B cell (primary cell): ENCODE data around the gene SEMA3G. TPM values are rescaled to one million over a fixed set of nuclear protein-coding genes. Genes with fewer than 3 reads are reported as not detected.

Source experiments
- ATAC-seq: fragments of 200-7000 bp; cut with Tn5 transposase; one replicate; pipeline ENCODE4 v1.10.0; 2021; ENCODE audit warnings: low read depth, mild to moderate bottlenecking, moderate number of reproducible peaks, moderate library complexity
- CTCF ChIA-PET: fragments of 350-600 bp; sonication (Branson Sonifier 250); formaldehyde crosslinking; loops from one replicate; lab custom pipeline; 2021; ENCODE audit warnings: antibody characterized with exemption, inconsistent platforms; lab: Charles Lee
- POLR2A ChIA-PET: fragments of 350-600 bp; sonication (Branson Sonifier 250); formaldehyde crosslinking; loops from one replicate; lab custom pipeline; 2021; ENCODE audit warnings: antibody characterized with exemption; lab: Charles Lee
- DNase-seq: peaks from one replicate; pipeline ENCODE4 v3.0.0; 2013
- H2AFZ ChIP-seq: 2 replicates; pipeline ENCODE4 v1.6.1; 2012; ENCODE audit warnings: mild to moderate bottlenecking, low read depth, low read length; ENCODE audit not compliant: insufficient read depth, poor library complexity, severe bottlenecking
- H3K27ac ChIP-seq, 2 donors: 1 replicate in 1 of 2; 2 replicates in 1 of 2; pipeline ENCODE4 v1.5.1; 2012 to 2013; ENCODE audit warnings: low read length in 2 of 2, mild to moderate bottlenecking in 2 of 2, moderate library complexity in 1 of 2
- H3K27me3 ChIP-seq, 4 experiments: fragments of 200-600 bp in 1 of 4; sonication (generic) in 1 of 4; replicated peaks in 1 of 4; 1 replicate in 2 of 4; 2 replicates in 2 of 4; pipeline versions ENCODE4 v1.6.1 to v1.7.0; 2013 to 2016; ENCODE audit warnings: low read length in 3 of 4, mild to moderate bottlenecking in 2 of 4, mixed read lengths in 1 of 4, moderate library complexity in 1 of 4; ENCODE audit not compliant: insufficient read depth in 4 of 4, control insufficient read depth in 3 of 4; ENCODE audit errors: control extremely low read depth in 1 of 4
- H3K36me3 ChIP-seq, 2 experiments: replicated peaks in 1 of 2; 1 replicate in 1 of 2; 2 replicates in 1 of 2; pipeline versions ENCODE4 v1.6.1 to v1.7.1; 2013; ENCODE audit warnings: low read length in 1 of 2; ENCODE audit not compliant: insufficient read depth in 2 of 2, control insufficient read depth in 1 of 2; ENCODE audit errors: control extremely low read depth in 1 of 2, extremely low read depth in 1 of 2
- H3K4me1 ChIP-seq, 2 donors: fragments of 200-600 bp in 1 of 2; sonication (generic) in 1 of 2; 1 replicate in 1 of 2; 2 replicates in 1 of 2; pipeline versions ENCODE4 v1.5.1 to v1.6.1; 2013 to 2017; ENCODE audit warnings: low read length in 2 of 2; ENCODE audit not compliant: control insufficient read depth in 2 of 2, insufficient read depth in 2 of 2
- H3K4me2 ChIP-seq: replicated peaks from 2 replicates; pipeline ENCODE3; 2012; ENCODE audit warnings: mild to moderate bottlenecking, low read depth, low read length; ENCODE audit not compliant: poor library complexity, severe bottlenecking
- H3K4me3 ChIP-seq, 5 experiments: fragments of 200-600 bp in 1 of 5; sonication (generic) in 1 of 5; 1 replicate in 3 of 5; 2 replicates in 2 of 5; pipeline versions ENCODE4 v1.5.1 to v1.7.0; 2011 to 2016; ENCODE audit warnings: low read length in 4 of 5, mild to moderate bottlenecking in 4 of 5, low read depth in 2 of 5, control low read depth in 1 of 5, moderate library complexity in 1 of 5; ENCODE audit not compliant: insufficient read depth in 1 of 5; ENCODE audit errors: control extremely low read depth in 1 of 5, extremely low read depth in 1 of 5
- H3K79me2 ChIP-seq: fragments of 200-600 bp; sonication (generic); one replicate; pipeline ENCODE4 v1.6.0; 2016; ENCODE audit warnings: low read length; ENCODE audit not compliant: control insufficient read depth, insufficient read depth
- H3K9ac ChIP-seq: fragments of 200-600 bp; sonication (generic); 2 replicates; pipeline ENCODE4 v1.6.1; 2017; ENCODE audit warnings: mild to moderate bottlenecking, low read length, moderate library complexity
- H3K9me3 ChIP-seq, 3 donors: one replicate each; pipeline versions ENCODE4 v1.6.1 to v1.7.1; 2013; ENCODE audit warnings: low read length in 2 of 3; ENCODE audit not compliant: control insufficient read depth in 2 of 3, insufficient read depth in 1 of 3; ENCODE audit errors: control extremely low read depth in 1 of 3
- H4K20me1 ChIP-seq: 2 replicates; pipeline ENCODE4 v1.6.0; 2012; ENCODE audit warnings: mild to moderate bottlenecking, low read length; ENCODE audit not compliant: insufficient read depth, control insufficient read depth, poor library complexity, severe bottlenecking
- H3K27ac Mint-ChIP-seq: one replicate; pipeline ENCODE4 v1.8.0; 2021; ENCODE audit warnings: mixed read lengths
- H3K27me3 Mint-ChIP-seq: one replicate; pipeline ENCODE4 v1.8.0; 2021; ENCODE audit warnings: mixed read lengths
- H3K4me1 Mint-ChIP-seq: one replicate; pipeline ENCODE4 v1.8.0; 2021; ENCODE audit warnings: mixed read lengths
- H3K4me3 Mint-ChIP-seq: one replicate; pipeline ENCODE4 v1.8.0; 2021; ENCODE audit warnings: mixed read lengths
- H3K9me3 Mint-ChIP-seq: one replicate; pipeline ENCODE4 v1.8.0; 2022; ENCODE audit warnings: mixed read lengths; ENCODE audit not compliant: insufficient read depth
- CTCF ChIP-seq: fragments of 200-600 bp; IDR thresholded peaks from one replicate; pipeline ENCODE4 v1.8.0; 2022; ENCODE audit warnings: antibody characterized with exemption, mild to moderate bottlenecking
- EZH2 ChIP-seq: IDR thresholded peaks from 2 replicates; pipeline ENCODE4 v1.6.1; 2012; ENCODE audit warnings: borderline replicate concordance, low read depth, mild to moderate bottlenecking, moderate library complexity, low read length; ENCODE audit not compliant: insufficient read depth, poor library complexity, severe bottlenecking
- WGBS: methylation state at CpG from one replicate; pipeline ENCODE4 v1.1.5; 2013; ENCODE audit warnings: missing lambda C conversion rate; ENCODE audit not compliant: insufficient coverage; 5-methylcytosine and 5-hydroxymethylcytosine counted together
- intact Hi-C: fragments of 100-400 bp; cut with micrococcal nuclease; formaldehyde crosslinking; loops from one replicate; pipeline ENCODE4 v1.10.0; 2022
- polyA plus RNA-seq: library from polyadenylated mRNA; depleted of rRNA; stranded (reverse); fragments of >200 nt; gene quantifications from 2 replicates; pipeline ENCODE4 v1.2.3, GENCODE V29; 2012
- total RNA-seq, 2 donors: library from RNA; stranded (reverse); fragments of 120-200 nt in 1 of 2; gene quantifications; 1 replicate in 1 of 2; 2 replicates in 1 of 2; pipeline versions ENCODE4 v1.2.3 to v1.2.4, GENCODE V29; 2013 to 2022

SEMA3G gene
- total and polyA plus RNA-seq, 2 donors (not counting 1 experiment from before 2014, with no cell fraction given): 0.10 to 0.42 TPM

GRCh38 chr3:52383446-52383845, 61.5 kb downstream of the SEMA3G start:
- no peaks in the 10 kb centered on the region for H4K20me1 ChIP-seq
- ChIA-PET CTCF (no interaction called here), POLR2A (no interaction called here)
- no peak for DNase-seq
- H3K27me3 ChIP-seq: no peaks in the 10 kb centered on the region
- Mint-ChIP-seq H3K9me3 (no peaks in the 10 kb centered on the region), H3K4me1 (no peaks in the 10 kb centered on the region), H3K27ac (no peak overlapping the region), H3K27me3 (no peaks in the 10 kb centered on the region), H3K4me3 (no peak overlapping the region)
- no peak overlapping the region for H3K27ac ChIP-seq
- peaks cover 0 to 11% of the 10 kb centered on the region in 2 experiments for H3K36me3 ChIP-seq
- no peak overlapping the region for H3K4me2 ChIP-seq
- WGBS: 93% methylated on average over 14 of the region's 14 CpGs
- no peak overlapping the region for H3K4me3 ChIP-seq
- intact Hi-C loops: no loop called here
- no peaks in the 10 kb centered on the region for H3K4me1 ChIP-seq
- ATAC-seq: no peak
- TF ChIP-seq CTCF (no peak), EZH2 (no peak)
- H3K9ac ChIP-seq: no peak overlapping the region
- H3K79me2 ChIP-seq: no peaks in the 10 kb centered on the region
- H3K9me3 ChIP-seq: no peaks in the 10 kb centered on the region
- H2AFZ ChIP-seq: no peak overlapping the region

Other genes with a start within 250 kb of the SEMA3G start
- gene ALAS1, start 246.9 kb downstream of the SEMA3G start, total RNA-seq: 26.1 and 28.3 TPM in 2 replicates
- gene ALAS1, start 246.9 kb downstream of the SEMA3G start, polyA plus RNA-seq: 18.9 and 30.2 TPM in 2 replicates
- 16.0 and 21.0 TPM in 2 replicates for gene TLR9, start 219.5 kb downstream of the SEMA3G start, total RNA-seq
- gene TLR9, start 219.5 kb downstream of the SEMA3G start, polyA plus RNA-seq: 1.9 and 3.7 TPM in 2 replicates
- 53.5 and 60.3 TPM in 2 replicates for gene TWF2, start 205.9 kb downstream of the SEMA3G start, total RNA-seq
- 59.7 and 88.2 TPM in 2 replicates for gene TWF2, start 205.9 kb downstream of the SEMA3G start, polyA plus RNA-seq
- 45.0 and 53.6 TPM in 2 replicates for gene PPM1M, start 199.3 kb downstream of the SEMA3G start, total RNA-seq
- 42.5 and 65.2 TPM in 2 replicates for gene PPM1M, start 199.3 kb downstream of the SEMA3G start, polyA plus RNA-seq
- 94.0 and 101 TPM in 2 replicates for gene WDR82, start 166.5 kb downstream of the SEMA3G start, total RNA-seq
- 27.8 and 46.5 TPM in 2 replicates for gene WDR82, start 166.5 kb downstream of the SEMA3G start, polyA plus RNA-seq
- 39.8 and 45.2 TPM in 2 replicates for gene GLYCTK, start 157.3 kb downstream of the SEMA3G start, total RNA-seq
- gene GLYCTK, start 157.3 kb downstream of the SEMA3G start, polyA plus RNA-seq: 34.3 and 46.9 TPM in 2 replicates
- gene DNAH1, start 128.8 kb downstream of the SEMA3G start, total RNA-seq: 47.2 and 47.6 TPM in 2 replicates
- gene DNAH1, start 128.8 kb downstream of the SEMA3G start, polyA plus RNA-seq: 59.2 and 60.9 TPM in 2 replicates
- 91.4 and 94.1 TPM in 2 replicates for gene BAP1, start 35.1 kb downstream of the SEMA3G start, total RNA-seq
- 81.6 and 132 TPM in 2 replicates for gene BAP1, start 35.1 kb downstream of the SEMA3G start, polyA plus RNA-seq
- gene PHF7, start 34.4 kb downstream of the SEMA3G start, total RNA-seq: 23.8 and 24.9 TPM in 2 replicates
- gene PHF7, start 34.4 kb downstream of the SEMA3G start, polyA plus RNA-seq: 12.8 and 22.2 TPM in 2 replicates
- gene TNNC1, start 8.9 kb upstream of the SEMA3G start, total RNA-seq: 1.1 TPM in 1 of 2 replicates, not detected in the other
- gene TNNC1, start 8.9 kb upstream of the SEMA3G start, polyA plus RNA-seq: 5.4 and 16.7 TPM in 2 replicates
- 161 and 169 TPM in 2 replicates for gene NISCH, start 10.5 kb upstream of the SEMA3G start, total RNA-seq
- gene NISCH, start 10.5 kb upstream of the SEMA3G start, polyA plus RNA-seq: 127 and 130 TPM in 2 replicates
- 4.0 and 4.5 TPM in 2 replicates for gene STAB1, start 50.2 kb upstream of the SEMA3G start, total RNA-seq
- 3.8 and 5.6 TPM in 2 replicates for gene STAB1, start 50.2 kb upstream of the SEMA3G start, polyA plus RNA-seq
- gene NT5DC2, start 88.8 kb upstream of the SEMA3G start, total RNA-seq: 8.1 and 11.2 TPM in 2 replicates
- 11.9 and 19.0 TPM in 2 replicates for gene NT5DC2, start 88.8 kb upstream of the SEMA3G start, polyA plus RNA-seq
- gene UQCC5, start 91.5 kb upstream of the SEMA3G start, total RNA-seq: 10.3 and 16.4 TPM in 2 replicates
- gene UQCC5, start 91.5 kb upstream of the SEMA3G start, polyA plus RNA-seq: 1.1 and 1.5 TPM in 2 replicates
- 81.1 and 85.9 TPM in 2 replicates for gene PBRM1, start 240.8 kb upstream of the SEMA3G start, total RNA-seq
- 16.8 and 26.9 TPM in 2 replicates for gene PBRM1, start 240.8 kb upstream of the SEMA3G start, polyA plus RNA-seq
- gene GNL3, start 240.9 kb upstream of the SEMA3G start, total RNA-seq: 67.3 and 68.5 TPM in 2 replicates
- gene GNL3, start 240.9 kb upstream of the SEMA3G start, polyA plus RNA-seq: 32.6 and 41.7 TPM in 2 replicates